Stimulated activated CD4-positive, alpha-beta T cell treated with anti-CD3 and anti-CD28 coated beads, Interleukin-1b, Interleukin-23, amount 100 ng/mL, for 48 hours (primary cell): ENCODE data around the gene ANKRD2.
A peak's percentile ranks its signal among the peaks of the same experiment; 100 is the strongest.

Experiments
- DNase-seq: peaks from one replicate; pipeline ENCODE4 v3.0.0-alpha.2; 2020

ANKRD2 gene

DNA sequence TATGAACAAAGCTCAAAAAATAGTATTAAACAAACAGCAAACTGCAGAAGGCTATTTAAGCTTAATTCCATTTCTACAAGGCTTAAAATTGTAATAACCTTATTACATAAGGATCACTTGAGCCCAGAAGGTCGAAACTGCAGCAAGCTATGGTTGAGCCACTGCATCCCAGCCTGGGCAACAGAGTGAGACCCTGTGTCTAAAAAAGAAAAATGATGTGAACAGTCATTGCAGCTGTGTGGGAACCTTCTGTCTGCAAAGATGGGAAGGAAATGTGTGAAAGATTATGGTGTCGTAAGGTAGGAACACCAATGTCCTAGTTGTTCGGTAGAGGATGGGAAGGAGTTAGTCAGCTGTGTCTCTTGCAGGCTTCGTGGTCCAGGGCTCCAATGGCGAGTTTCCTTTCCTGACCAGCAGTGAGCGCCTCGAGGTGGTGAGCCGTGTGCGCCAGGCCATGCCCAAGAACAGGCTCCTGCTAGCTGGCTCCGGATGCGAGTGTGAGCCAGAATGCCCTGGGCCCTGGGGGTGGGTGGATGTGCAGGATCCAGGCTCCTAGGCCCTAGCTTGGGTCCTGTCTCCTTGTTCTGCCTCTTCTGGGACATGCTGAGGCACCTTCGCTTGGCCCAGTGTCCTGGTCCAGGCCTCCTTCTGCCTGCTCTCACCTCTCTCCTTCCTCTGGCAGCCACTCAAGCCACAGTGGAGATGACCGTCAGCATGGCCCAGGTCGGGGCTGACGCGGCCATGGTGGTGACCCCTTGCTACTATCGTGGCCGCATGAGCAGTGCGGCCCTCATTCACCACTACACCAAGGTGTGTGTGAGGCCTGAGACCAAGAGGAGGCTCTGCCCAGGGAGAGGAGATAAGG, 26.1 kb downstream of the ANKRD2 start:
- DNase-seq = no peak

DNA sequence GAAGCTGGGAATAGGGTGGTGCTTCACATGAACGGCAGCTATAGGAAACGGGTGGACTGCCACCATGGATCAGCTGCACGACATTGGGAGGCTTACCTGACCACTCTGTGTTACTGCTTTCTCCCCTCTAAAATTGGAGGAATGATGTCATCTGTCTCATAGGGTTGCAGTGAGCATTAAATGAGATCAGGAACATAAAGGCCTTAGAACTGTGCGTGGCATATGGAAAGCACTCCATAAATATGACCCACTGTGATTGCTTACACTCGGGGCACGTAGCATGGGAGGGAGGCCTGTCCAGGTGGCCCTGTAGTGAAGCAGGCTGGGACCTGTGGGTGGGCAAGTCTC, 26.7 kb downstream of the ANKRD2 start:
- no peak for DNase-seq

GRCh38 chr10:97600616-97601015, 28.0 kb downstream of the ANKRD2 start:
- no peak for DNase-seq

DNA sequence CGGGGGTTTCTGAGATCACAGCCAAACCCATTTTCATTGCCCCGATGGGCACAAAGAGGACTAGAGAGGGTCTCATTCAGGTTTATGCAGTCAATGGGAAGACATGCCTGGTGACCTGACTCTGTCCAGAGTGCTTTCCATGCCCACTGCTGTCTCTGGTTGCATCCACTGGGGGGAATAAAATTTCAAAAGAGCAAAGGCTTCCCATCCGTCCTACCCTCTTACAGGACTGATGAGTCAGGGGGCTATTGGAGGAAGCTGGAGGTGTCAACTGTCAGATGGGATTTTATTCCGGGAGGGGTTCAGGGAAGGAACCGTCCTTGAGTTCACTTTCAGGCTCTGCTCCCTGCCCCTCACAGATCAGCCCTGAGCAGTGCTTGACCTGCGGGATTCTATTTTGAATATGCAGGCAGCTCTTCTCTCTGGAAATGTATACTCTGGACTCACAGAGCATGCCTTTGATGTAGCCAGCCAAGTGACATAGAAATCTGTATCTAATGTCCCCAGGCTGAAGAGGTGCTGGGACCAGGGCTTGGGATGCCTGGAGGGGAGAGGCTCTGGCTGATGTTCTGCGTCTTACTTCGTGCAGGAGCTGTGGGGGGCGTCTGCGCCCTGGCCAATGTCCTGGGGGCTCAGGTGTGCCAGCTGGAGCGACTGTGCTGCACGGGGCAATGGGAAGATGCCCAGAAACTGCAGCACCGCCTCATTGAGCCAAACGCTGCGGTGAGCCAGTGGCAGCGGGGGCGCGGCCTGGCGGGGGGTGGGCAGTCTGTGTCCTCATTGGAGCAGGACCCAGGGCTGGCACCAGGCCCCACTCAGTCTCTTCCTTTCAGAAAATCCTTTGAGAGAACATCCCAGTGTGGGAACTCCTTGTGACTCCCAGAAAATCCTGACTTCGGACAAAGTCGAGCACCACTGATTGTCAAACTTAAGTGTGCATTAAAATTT, 29.0 kb downstream of the ANKRD2 start:
- DNase-seq = no peak

GRCh38 chr10:97607095-97607636, 34.6 kb downstream of the ANKRD2 start:
- DNase-seq = no peak

DNA sequence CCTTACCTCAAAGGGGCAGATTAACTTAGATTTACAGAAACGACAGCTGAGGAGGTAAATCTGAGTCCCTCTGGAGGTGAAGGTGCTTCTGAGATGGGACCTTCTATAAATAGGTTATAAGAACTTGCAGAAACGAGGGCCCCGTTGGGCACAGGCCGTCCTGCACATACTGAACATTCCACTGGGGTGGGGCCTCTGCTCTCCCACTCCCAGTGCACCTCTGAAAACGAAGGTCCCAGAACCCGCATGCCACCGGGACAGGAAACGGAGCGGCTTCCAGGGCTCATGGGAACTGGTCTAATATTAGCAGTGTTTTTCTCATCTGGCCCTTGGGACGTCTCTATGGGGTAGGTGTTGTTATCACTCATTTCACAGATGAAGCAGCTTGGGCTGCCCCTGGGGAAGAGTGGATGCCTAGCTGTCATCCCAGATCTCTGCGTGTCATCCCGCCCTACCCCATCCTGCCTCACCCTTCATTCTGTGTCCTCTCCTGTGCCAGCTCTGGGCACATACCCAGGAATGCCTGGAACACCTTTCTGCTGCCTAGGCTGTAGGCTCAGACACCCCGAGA, 36.5 kb downstream of the ANKRD2 start:
- DNase-seq = no peak

DNA sequence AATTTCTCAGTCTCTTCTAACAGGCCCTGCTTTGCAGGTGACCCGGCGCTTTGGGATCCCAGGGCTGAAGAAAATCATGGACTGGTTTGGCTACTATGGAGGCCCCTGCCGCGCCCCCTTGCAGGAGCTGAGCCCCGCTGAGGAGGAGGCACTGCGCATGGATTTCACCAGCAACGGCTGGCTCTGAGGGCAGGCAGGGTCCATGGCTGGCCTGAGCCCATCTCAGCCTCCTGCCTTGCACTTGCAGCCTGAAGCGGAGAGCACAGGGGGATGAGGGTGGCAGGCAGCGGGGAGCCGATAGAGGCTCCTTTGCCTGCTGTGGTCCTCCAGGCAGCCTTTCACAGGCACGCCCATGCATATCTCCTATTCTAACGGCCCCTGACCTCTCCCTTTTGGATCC, 38.9 kb downstream of the ANKRD2 start:
- DNase-seq = no peak

- no peak for DNase-seq
Measured at GRCh38 chr10:97612386-97612785, 39.8 kb downstream of the ANKRD2 start.

DNA sequence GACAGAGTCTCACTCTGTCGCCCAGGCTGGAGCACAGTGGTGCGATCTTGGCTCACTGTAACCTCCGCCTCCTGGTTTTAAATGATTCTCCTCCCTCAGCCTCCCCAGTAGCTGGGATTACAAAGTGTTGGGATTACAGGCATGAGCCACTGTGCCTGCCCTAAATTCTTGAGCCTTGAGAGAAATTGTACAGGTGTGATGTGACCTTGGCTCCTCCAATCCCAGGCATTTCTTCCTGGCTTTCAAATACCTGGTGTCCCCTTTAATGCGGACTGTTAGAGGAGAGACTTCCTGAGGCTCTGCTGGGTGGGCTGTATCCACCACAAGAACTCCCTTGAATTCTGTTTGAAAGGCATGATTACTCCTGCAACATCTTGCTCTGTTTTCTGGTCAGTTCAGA, 45.7 kb downstream of the ANKRD2 start:
- DNase-seq = no peak

DNA sequence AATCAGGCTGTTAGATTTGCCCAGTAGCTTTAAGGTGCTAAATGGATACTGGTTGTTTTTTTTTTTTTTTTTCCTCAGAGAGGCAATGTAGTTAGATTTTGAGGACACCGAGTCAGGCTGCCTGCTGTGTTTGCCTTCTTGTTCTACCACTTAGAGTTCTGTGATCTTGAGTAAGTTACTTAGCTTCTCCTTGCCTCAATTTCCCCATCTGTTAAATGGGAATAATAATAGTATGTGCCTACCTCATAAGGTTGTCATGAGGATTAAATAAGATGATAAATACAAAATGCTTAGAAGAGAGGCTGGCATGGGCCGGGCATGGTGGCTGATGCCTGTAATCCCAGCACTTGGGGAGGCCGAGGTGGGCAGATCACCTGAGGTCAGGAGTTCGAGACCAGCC, 46.2 kb downstream of the ANKRD2 start:
- no peak for DNase-seq

DNA sequence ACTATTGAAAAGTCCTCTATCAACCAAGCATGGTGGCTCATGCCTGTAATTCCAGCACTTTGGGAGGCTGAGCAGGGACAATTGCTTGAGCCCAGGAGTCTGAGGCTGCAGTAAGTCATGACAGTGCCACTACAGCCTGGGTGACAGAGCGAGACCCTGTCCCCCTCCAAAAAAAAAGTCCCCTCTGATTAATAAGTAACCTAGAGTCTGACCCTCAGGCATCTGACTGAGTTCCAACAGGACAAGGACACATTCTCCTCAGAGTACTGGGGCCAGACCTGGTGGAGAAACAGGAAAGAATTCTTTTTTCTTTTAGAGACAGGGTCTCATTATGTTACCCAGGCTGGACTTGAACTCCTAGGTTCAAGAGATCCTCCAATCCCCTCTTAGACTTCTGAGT, 50.7 kb downstream of the ANKRD2 start:
- no peak for DNase-seq

DNA sequence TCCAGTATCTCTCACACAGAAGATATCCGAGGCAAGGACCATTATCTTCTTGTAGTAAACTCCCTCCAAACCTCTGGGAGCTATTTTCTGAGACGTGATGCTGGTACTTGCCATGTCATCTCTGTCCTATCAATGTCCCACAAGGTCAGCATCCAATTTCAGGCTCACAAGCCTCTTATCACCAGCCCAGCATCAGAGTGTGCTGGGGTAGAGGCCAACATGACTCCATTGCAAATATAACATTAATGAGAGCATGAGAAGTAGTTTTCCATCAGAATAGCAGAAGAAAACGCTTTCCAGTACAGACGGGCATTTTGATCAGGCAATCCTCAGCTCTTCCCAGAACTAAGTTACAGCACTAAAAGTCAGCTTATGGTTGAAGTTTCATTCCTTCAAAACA, 55.2 kb downstream of the ANKRD2 start:
- DNase-seq = no peak

- no peak for DNase-seq
Measured at GRCh38 chr10:97628228-97628627, 55.6 kb downstream of the ANKRD2 start.

- DNase-seq = no peak
Measured at GRCh38 chr10:97629289-97629688, 56.7 kb downstream of the ANKRD2 start.

DNA sequence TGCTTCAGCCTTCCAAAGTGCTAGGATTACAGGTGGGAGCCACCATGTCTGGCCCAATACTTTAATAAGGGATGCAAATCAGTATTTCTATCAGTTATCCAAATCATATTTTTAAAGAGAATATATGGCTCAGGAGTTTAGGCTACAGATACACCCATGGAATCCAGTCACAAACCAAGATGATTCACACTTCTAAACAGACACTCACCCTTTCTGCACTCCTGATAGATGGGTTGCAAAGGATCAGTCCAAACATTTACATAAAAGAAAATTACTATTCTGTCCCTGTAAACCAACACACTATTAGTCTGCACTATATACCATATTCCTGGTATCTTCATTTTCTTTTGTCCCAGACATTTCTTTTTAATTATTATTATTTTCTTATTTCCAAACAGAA, 58.5 kb downstream of the ANKRD2 start:
- DNase-seq = no peak

- DNase-seq = peak; percentile 91
Measured at GRCh38 chr10:97632949-97633884, 60.6 kb downstream of the ANKRD2 start, which contains the start of gene MORN4. MORN4 (minus strand) TSS chr10:97633500; CDS start chr10:97619653, 13,847 bp downstream.
